HG03066 (cell line): ENCODE data around the gene NECAB2.
"Not testable (repeated sequence)": the region's sequence is repeated elsewhere in the genome, so short reads cannot be mapped to it uniquely, and the experiment has no call there.

Experiments
- ATAC-seq: cut with Tn5 transposase; IDR thresholded peaks from one replicate; pipeline ENCODE4 v1.9.1; 2021; ENCODE audit warnings: low read depth; ENCODE audit not compliant: unreplicated experiment

The NECAB2 gene

DNA sequence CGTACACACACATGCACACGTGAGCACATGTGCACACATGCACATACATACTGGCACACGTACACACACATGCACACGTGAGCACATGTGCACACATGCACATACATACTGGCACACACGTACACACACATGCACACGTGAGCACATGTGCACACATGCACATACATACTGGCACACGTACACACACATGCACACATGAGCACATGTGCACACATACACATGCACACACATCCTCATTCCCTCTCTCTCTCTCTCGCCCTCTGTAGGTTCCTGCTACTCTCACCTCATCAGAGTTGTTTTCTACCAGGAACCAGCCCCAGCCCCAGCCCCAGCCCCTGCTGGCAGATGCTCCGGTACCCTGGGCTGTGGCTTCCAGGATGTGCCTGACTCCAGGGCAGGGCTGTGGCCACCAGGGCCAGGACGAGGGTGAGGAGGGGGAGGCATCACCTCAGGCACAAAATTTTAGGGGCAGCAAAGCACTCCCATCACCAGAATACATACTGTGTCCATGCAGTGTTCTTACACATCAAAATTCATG is 17.1 kb upstream of the NECAB2 start:
- ATAC-seq, result not testable (repeated sequence)

DNA sequence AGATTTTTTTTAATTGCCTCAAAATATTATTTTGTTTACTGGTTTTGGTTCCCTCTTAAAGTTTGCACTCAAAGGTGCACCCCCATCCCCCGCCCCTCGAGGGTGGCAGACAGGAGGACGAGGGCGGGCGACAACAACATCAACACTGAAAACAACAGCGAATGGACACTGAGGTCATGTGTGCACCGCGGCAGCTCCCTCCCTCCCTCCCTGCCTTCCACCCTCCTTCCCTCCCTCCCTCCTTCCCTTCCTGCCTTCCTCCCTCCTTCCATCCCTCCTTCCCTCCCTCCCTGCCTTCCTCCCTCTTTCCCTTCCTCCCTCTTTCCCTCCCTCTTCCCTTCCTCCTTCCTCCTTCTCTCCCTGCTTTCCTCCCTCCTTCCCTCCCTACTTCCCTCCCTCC is 16.5 kb upstream of the NECAB2 start:
- ATAC-seq, result no peak

DNA sequence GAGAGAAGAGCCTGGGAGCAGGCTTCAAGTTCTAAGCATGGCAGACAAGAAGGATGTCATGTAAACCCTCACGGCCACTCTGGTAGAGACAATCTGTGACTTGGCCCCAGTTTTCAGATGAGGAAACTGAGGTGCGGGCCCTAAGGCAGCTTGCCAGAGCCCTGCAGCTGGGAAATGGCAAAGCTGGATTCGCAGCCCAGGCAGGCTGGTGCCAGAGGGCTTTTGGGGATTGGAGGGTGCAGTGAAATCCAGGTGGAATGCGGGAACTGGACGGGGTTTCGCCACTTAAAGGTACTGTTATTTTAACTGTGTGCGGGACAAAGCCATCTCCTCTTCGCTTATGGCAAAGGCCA is 15.5 kb upstream of the NECAB2 start:
- ATAC-seq, result no peak

- peak; percentile 71 for ATAC-seq
These were observed 14.9 kb upstream of the NECAB2 start, which contains the start of gene OSGIN1 for GRCh38 chr16:83952940-83953795. OSGIN1 (plus strand) TSS chr16:83953240; CDS start chr16:83957672, 4,432 bp downstream.

- no peak for ATAC-seq
These were observed 14.1 kb upstream of the NECAB2 start for GRCh38 chr16:83953796-83954576.

DNA sequence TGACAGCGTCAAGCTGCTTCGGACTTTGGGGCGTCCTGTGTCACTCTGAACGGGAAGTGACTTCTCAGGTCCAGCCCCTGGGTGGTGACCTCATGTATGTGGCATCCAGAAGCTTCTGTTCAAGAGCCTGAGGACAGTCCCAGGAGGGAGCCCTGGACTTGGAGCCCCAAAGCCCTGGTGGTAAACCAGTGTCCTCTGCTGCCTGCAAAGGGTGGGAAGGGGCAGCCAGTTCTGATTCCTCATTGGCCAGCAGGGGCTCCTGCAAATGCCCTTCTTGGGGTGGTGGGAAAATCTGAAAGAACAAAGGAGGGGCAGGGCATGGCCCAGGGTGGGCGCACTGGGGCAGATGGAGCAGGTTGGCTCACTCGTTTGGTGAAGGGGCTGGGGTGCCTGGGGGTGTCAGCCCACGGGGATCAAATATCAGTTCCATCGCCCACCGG is 13.4 kb upstream of the NECAB2 start:
- no peak for ATAC-seq

DNA sequence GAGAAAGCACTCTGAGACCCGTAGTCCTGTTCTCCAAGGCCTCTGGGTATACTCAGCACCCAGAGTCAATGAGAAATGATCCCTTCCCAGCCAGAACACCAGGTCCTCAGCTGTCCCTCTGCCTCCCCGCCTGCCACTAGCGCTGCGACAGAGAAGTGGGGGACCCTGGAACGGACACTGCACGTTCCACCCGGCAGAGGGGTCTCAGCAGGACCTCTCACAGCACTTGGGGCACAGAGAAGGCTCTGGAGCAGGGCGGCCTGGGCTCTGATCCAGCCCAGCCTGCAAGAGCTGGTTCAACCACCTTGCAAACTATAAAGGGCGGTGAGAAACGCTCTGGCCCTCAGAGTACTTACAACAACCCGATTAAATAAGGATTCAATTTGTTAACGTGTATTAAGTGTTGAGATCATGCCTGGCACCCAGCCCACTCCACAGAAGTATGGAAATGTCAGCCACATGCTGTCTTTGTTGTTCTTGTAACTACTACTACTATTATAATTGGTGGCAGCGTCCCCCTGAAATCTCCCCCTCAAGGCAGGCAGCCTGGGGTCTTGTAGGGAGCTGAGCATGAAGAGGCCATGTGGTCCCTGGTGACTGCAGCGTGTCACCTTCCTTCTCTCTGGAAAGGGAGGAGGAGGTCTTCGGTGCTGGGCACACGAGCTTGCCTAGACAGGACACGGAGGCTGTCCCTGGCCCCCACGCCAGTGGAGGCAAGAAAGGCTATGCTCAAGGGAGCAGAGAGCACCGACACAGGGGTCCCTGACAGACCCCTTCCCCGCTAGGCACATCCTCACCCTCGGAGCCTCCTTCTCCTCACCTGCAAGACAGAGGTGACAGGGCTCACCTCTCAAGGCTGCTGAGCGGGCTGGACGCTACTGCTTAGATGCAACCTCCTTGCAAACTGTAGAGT is 12.6 kb upstream of the NECAB2 start:
- ATAC-seq, result no peak

GRCh38 chr16:83956336-83957289 is 11.4 kb upstream of the NECAB2 start:
- no peak for ATAC-seq

- no peak for ATAC-seq
These were observed 10.7 kb upstream of the NECAB2 start for GRCh38 chr16:83957296-83957855.

DNA sequence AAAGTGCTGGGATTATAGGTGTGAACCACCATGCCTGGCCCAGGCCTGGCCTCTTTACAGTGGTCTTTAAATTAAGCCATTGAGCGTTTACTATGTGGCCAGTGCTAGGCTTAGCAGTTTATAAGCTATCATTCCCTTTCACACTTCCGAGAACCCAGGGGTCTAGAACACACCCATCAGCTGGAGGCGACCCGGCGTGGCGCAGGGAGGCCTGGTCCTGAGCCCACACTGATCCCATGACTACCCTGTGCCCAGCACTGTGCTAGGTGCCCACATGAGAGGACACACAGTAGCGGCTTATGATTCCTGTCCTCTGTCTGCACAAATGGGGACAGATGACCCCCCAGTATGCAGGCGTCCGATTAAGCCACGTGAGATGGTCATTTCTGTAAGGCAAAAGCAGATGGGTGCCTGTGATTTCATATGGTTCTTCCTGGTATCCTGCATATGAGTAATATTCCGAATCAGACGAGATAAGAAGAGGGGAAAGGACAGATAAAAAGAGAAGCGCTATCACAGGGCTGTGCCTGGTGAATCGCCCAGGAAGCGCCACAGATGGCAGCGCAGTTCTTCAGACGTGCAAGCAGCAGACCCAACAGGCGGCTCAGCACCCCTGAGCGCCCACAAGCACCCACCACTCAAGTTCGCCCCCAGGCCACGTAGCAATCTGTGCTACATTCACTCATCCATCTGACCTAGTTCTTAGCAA is 9.8 kb upstream of the NECAB2 start:
- no peak for ATAC-seq

GRCh38 chr16:83958846-83959565 is 9.0 kb upstream of the NECAB2 start:
- ATAC-seq, result no peak

GRCh38 chr16:83959656-83960434 is 8.2 kb upstream of the NECAB2 start:
- ATAC-seq, result no peak

DNA sequence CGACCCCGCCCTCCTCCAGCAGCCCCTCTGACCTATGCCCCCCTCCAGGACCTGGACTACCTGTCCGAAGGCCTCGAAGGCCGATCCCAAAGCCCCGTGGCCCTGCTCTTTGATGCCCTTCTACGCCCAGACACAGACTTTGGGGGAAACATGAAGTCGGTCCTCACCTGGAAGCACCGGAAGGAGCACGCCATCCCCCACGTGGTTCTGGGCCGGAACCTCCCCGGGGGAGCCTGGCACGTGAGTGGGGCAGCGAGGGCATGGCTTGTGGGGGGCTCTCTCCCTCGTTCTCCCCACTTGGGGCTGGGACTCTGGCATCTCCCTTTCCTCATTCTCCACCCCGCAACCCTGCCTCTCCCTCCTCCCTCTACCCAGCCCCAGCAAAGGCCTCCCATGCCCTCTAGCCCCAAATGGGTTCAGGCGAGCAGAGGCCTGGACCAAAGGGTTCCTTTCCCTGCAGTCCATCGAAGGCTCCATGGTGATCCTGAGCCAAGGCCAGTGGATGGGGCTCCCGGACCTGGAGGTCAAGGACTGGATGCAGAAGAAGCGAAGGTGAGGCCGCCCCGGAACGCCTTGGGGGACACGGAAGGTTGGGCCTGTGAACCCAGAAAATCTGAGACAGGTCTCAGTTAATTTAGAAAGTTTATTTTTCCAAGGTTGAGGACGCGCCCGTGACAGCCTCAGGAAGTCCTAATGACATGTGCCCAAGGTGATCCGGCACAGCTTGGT is 7.4 kb upstream of the NECAB2 start:
- no peak for ATAC-seq

- ATAC-seq, result no peak
These were observed 6.5 kb upstream of the NECAB2 start for GRCh38 chr16:83961591-83961990.

DNA sequence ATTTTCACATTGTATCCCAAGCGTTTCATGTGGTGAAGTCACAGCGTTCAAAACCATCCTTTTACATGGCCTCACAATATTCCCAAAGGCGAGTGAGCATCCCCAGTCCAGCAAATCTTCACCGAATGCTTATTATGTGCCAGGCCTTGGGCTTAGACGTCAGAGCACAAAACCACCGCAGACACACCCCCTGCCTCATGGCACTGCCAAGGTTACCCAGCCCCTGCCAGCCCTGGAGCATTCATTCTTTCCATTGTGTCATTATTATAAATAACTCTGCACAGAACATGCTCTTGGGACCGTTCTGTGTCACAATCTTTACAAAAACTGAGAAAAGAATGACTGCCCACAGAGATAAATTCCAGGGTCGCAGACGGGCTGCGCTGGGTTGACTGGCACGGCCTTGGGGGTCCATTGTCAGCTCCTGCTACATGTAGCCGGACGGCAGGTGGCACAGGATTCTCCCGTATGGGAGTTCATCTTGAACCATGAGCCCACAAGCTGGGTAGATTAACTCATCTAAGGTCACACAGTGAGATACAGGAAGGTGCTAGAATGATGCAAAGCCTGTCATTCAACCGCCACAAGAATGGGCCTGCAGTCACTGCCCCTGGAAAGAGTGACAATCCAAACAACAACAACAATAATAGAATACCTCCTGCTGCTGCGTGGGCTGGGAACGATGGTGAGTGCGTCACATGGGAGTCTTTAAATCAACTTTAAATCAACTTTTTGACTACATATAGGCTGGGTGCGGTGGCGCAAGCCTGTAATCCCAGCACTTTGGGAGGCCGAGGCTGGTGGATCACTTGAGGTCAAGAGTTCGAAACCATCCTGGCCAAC is 4.5 kb upstream of the NECAB2 start:
- no peak for ATAC-seq
